ENCODE results near the gene PI4KA.

DNA sequence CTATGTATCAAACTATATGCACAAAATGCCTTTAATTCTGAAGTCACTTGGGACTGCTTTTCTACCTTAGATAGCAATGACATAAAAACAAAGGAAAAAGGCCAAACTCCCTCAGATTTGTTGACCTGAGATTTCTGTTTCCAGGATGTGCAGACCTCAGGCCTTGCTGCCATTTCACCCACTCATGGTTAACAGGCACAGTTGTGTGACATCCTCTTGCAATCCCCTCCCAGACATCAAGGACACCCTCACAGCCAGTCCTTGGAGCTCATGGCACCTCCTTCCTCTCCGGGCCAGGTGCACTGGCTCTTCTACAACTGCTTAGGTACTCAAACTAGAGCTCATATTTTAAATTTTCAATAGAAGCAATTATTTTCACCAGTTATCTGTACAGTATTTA is 47.4 kb downstream of the PI4KA start:
- no peak for TF ChIP-seq POLR2AphosphoS5 (IDR thresholded peaks at IDR 0.05)
- no peak for TF ChIP-seq POLR2A (IDR thresholded peaks at IDR 0.05)
- TF ChIP-seq, protein P1, sequence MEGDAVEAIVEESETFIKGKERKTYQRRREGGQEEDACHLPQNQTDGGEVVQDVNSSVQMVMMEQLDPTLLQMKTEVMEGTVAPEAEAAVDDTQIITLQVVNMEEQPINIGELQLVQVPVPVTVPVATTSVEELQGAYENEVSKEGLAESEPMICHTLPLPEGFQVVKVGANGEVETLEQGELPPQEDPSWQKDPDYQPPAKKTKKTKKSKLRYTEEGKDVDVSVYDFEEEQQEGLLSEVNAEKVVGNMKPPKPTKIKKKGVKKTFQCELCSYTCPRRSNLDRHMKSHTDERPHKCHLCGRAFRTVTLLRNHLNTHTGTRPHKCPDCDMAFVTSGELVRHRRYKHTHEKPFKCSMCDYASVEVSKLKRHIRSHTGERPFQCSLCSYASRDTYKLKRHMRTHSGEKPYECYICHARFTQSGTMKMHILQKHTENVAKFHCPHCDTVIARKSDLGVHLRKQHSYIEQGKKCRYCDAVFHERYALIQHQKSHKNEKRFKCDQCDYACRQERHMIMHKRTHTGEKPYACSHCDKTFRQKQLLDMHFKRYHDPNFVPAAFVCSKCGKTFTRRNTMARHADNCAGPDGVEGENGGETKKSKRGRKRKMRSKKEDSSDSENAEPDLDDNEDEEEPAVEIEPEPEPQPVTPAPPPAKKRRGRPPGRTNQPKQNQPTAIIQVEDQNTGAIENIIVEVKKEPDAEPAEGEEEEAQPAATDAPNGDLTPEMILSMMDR (IDR thresholded peaks at IDR 0.05): no peak

Measured in upper lobe of left lung (tissue), 4 donors.